Aorta (tissue), 5 donors: Measurements from ENCODE around the gene UGT1A5. TPM values are rescaled to one million over a fixed set of nuclear protein-coding genes. Genes with fewer than 3 reads are reported as not detected.
A peak's percentile ranks its signal among the peaks of the same experiment; 100 is the strongest.

ENCODE experiments used
- ATAC-seq: fragments of 200-7000 bp; cut with Tn5 transposase; one replicate; pipeline ENCODE4 v1.9.1; 2022; ENCODE audit warnings: moderate library complexity; ENCODE audit not compliant: low FRiP score
- DNase-seq, 2 donors: peaks; one replicate each; pipeline ENCODE4 v3.0.0-alpha.2; 2020
- H3K27ac ChIP-seq, 2 donors: one replicate each; pipeline ENCODE4 v1.5.1; 2013; ENCODE audit warnings: low read length in 2 of 2, mild to moderate bottlenecking in 2 of 2, moderate library complexity in 2 of 2, control low read depth in 1 of 2, inconsistent platforms in 1 of 2, low read depth in 1 of 2
- H3K27me3 ChIP-seq, 2 donors: one replicate each; pipeline ENCODE4 v1.6.1; 2013; ENCODE audit warnings: control low read depth in 1 of 2, low read length in 1 of 2, mild to moderate bottlenecking in 1 of 2, moderate library complexity in 1 of 2; ENCODE audit not compliant: insufficient read depth in 2 of 2, control insufficient read depth in 1 of 2
- H3K36me3 ChIP-seq, 2 donors: one replicate each; pipeline ENCODE4 v1.6.1; 2013; ENCODE audit warnings: control low read depth in 1 of 2, low read length in 1 of 2, mild to moderate bottlenecking in 1 of 2; ENCODE audit not compliant: insufficient read depth in 2 of 2, control insufficient read depth in 1 of 2
- H3K4me1 ChIP-seq, 2 donors: one replicate each; pipeline ENCODE4 v1.6.1; 2013; ENCODE audit warnings: low read length in 2 of 2, control low read depth in 1 of 2, mild to moderate bottlenecking in 1 of 2, moderate library complexity in 1 of 2; ENCODE audit not compliant: insufficient read depth in 2 of 2, control insufficient read depth in 1 of 2
- H3K4me3 ChIP-seq, 2 donors: one replicate each; pipeline ENCODE4 v1.5.1; 2013; ENCODE audit warnings: low read length in 2 of 2, control low read depth in 1 of 2, mild to moderate bottlenecking in 1 of 2
- H3K9me3 ChIP-seq: one replicate; pipeline ENCODE4 v1.6.1; 2013; ENCODE audit warnings: mild to moderate bottlenecking, low read length; ENCODE audit not compliant: control insufficient read depth
- WGBS, 2 donors: extraction: QIAGEN DNeasy Blood & Tissue Kit; methylation state at CpG; one replicate each; pipeline ENCODE4 v1.1.7; 2013; 5-methylcytosine and 5-hydroxymethylcytosine counted together
- intact Hi-C, 2 donors: fragments of 100-400 bp; cut with DNase I; formaldehyde crosslinking; loops; one replicate each; pipeline versions ENCODE4 v1.14.2 to v1.15.0; 2022
- polyA plus RNA-seq, 2 donors: library from polyadenylated mRNA; stranded (reverse); fragments of 200-250 nt; gene quantifications; one replicate each; pipeline ENCODE4 v1.2.3, GENCODE V29; 2013
- total RNA-seq, 2 donors: library from RNA; stranded (reverse); fragmentation: NEBNext Ultra II Directional; extraction: Animal tissue kit (Norgen Biotek cat#: 25700); gene quantifications; one replicate each; pipeline ENCODE4 v1.2.1, GENCODE V29; 2021
- donor health status: healthy with polysubstance abuse.
- donor health status: Bipolar disorder and iron deficiency.
- donor health status: DM: no; HTN: no; CAD: no.
- donor health status: DM: no; HTN: no; CAD: no.
- donor health status: DM: yes; HTN: yes; CAD: no.

The UGT1A5 gene
- total and polyA plus RNA-seq, 4 donors, result not detected

- H3K27me3 ChIP-seq, result no peaks in the 10 kb centered on the region
- WGBS, 2 donors, result 62 to 64% methylated on average over 3 of the region's 3 CpGs
- no peaks in the 10 kb centered on the region for H3K9me3 ChIP-seq
- DNase-seq (peak; percentile 9 to 43), ATAC-seq (no peak)
- H3K36me3 ChIP-seq, result no peaks in the 10 kb centered on the region
- H3K4me1 ChIP-seq, result no peaks in the 10 kb centered on the region
- intact Hi-C loops, result no loop called here
- H3K27ac ChIP-seq, result no peak overlapping the region
- H3K4me3 ChIP-seq, result no peak overlapping the region
These were observed 100.7 kb downstream of the UGT1A5 start for GRCh38 chr2:233813236-233814055.

- no peaks in the 10 kb centered on the region for H3K36me3 ChIP-seq
- 52 to 61% methylated on average over 2 of the region's 2 CpGs for WGBS, 2 donors
- H3K27me3 ChIP-seq, result no peaks in the 10 kb centered on the region
- no peak overlapping the region for H3K27ac ChIP-seq
- intact Hi-C loops, result no loop called here
- no peaks in the 10 kb centered on the region for H3K4me1 ChIP-seq
- peak in 1 of 2 donors; percentile 15 for DNase-seq
- no peaks in the 10 kb centered on the region for H3K9me3 ChIP-seq
- no peak overlapping the region for H3K4me3 ChIP-seq
- ATAC-seq, result no peak
These were observed 101.5 kb downstream of the UGT1A5 start for GRCh38 chr2:233814056-233814835.

- H3K27me3 ChIP-seq, result no peaks in the 10 kb centered on the region
- no peaks in the 10 kb centered on the region for H3K4me1 ChIP-seq
- 47 to 68% methylated on average over 6 of the region's 6 CpGs for WGBS, 2 donors
- DNase-seq, result no peak
- ATAC-seq, result no peak
- no peaks in the 10 kb centered on the region for H3K9me3 ChIP-seq
- H3K4me3 ChIP-seq, result no peak overlapping the region
- H3K27ac ChIP-seq, result no peak overlapping the region
- intact Hi-C loops, result no loop called here
- H3K36me3 ChIP-seq, result no peaks in the 10 kb centered on the region
These were observed 103.2 kb downstream of the UGT1A5 start for GRCh38 chr2:233815861-233816260.

GRCh38 chr2:233816334-233816733 lies 103.6 kb downstream of the UGT1A5 start:
- no peaks in the 10 kb centered on the region for H3K27me3 ChIP-seq
- no peaks in the 10 kb centered on the region for H3K36me3 ChIP-seq
- no peak overlapping the region for H3K4me3 ChIP-seq
- DNase-seq (peak in 1 of 2 donors; percentile 26), ATAC-seq (no peak)
- no peaks in the 10 kb centered on the region for H3K4me1 ChIP-seq
- 44 to 47% methylated on average over 2 of the region's 2 CpGs for WGBS, 2 donors
- H3K27ac ChIP-seq, result no peak overlapping the region
- intact Hi-C loops, result no loop called here
- H3K9me3 ChIP-seq, result no peaks in the 10 kb centered on the region

- Histone ChIP-seq H3K9me3 (no peaks in the 10 kb centered on the region), H3K4me1 (no peaks in the 10 kb centered on the region), H3K27me3 (no peaks in the 10 kb centered on the region), H3K27ac (no peak overlapping the region), H3K36me3 (no peaks in the 10 kb centered on the region), H3K4me3 (no peak overlapping the region)
- intact Hi-C loops, result no loop called here
- 80 to 88% methylated on average over 4 of the region's 4 CpGs for WGBS, 2 donors
- DNase-seq (peak; percentile 21 to 34), ATAC-seq (no peak)
These were observed 104.1 kb downstream of the UGT1A5 start for GRCh38 chr2:233816771-233817170.

GRCh38 chr2:233817361-233817911 lies 104.7 kb downstream of the UGT1A5 start:
- Histone ChIP-seq H3K4me3 (no peak overlapping the region), H3K9me3 (no peaks in the 10 kb centered on the region), H3K36me3 (no peaks in the 10 kb centered on the region), H3K27me3 (no peaks in the 10 kb centered on the region), H3K27ac (no peak overlapping the region), H3K4me1 (no peaks in the 10 kb centered on the region)
- intact Hi-C loops, result no loop called here
- WGBS, 2 donors, result 81 to 90% methylated on average over 3 of the region's 3 CpGs
- peak; percentile 19 to 51 for DNase-seq
- peak; percentile 8 for ATAC-seq

- Histone ChIP-seq H3K27ac (no peak overlapping the region), H3K4me3 (no peak overlapping the region), H3K27me3 (no peaks in the 10 kb centered on the region), H3K4me1 (no peaks in the 10 kb centered on the region), H3K36me3 (no peaks in the 10 kb centered on the region), H3K9me3 (no peaks in the 10 kb centered on the region)
- WGBS, 2 donors, result 94 to 95% methylated on average over 11 of the region's 11 CpGs
- DNase-seq (peak; percentile 36 to 56), ATAC-seq (no peak)
- intact Hi-C loops, result no loop called here
These were observed 105.4 kb downstream of the UGT1A5 start for GRCh38 chr2:233817995-233818638.
